Adrenal gland (tissue), 5 donors: ENCODE data around the gene MPPED1.

ENCODE experiments used
- POLR2A ChIP-seq, 2 donors: fragments of 450-650 bp; IDR thresholded peaks; one replicate each; pipeline ENCODE4 v1.6.1; 2017; ENCODE audit warnings: antibody characterized with exemption in 2 of 2, mild to moderate bottlenecking in 2 of 2, moderate library complexity in 1 of 2
- TF ChIP-seq, protein P1 (sequence below), 6 experiments: fragments of 450-650 bp in 4 of 6; fragments of 200-600 bp in 2 of 6; sonication (generic) in 1 of 6; IDR thresholded peaks; 1 replicate in 5 of 6; 2 replicates in 1 of 6; pipeline versions ENCODE4 v1.5.1 to v1.8.0; 2016 to 2021; ENCODE audit warnings: antibody characterized with exemption in 6 of 6, mild to moderate bottlenecking in 2 of 6, moderate library complexity in 1 of 6
- donor health status: DM: no; HTN: no; CAD: no.

- TF ChIP-seq, protein P1, sequence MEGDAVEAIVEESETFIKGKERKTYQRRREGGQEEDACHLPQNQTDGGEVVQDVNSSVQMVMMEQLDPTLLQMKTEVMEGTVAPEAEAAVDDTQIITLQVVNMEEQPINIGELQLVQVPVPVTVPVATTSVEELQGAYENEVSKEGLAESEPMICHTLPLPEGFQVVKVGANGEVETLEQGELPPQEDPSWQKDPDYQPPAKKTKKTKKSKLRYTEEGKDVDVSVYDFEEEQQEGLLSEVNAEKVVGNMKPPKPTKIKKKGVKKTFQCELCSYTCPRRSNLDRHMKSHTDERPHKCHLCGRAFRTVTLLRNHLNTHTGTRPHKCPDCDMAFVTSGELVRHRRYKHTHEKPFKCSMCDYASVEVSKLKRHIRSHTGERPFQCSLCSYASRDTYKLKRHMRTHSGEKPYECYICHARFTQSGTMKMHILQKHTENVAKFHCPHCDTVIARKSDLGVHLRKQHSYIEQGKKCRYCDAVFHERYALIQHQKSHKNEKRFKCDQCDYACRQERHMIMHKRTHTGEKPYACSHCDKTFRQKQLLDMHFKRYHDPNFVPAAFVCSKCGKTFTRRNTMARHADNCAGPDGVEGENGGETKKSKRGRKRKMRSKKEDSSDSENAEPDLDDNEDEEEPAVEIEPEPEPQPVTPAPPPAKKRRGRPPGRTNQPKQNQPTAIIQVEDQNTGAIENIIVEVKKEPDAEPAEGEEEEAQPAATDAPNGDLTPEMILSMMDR (IDR thresholded peaks at IDR 0.05) = no peak
- TF ChIP-seq POLR2A (IDR thresholded peaks at IDR 0.05) = no peak
These were observed 128.7 kb downstream of the MPPED1 start for GRCh38 chr22:43540529-43540923.
